SK-N-SH treated with all-trans-retinoic acid at 6 μM for 48 hours (cell line): Measurements from ENCODE around the gene CCDC183.

Experiments
- ARNTL ChIP-seq: fragments of 450-650 bp; formaldehyde crosslinking; IDR thresholded peaks from 2 replicates; pipeline ENCODE4 v1.5.0; 2020; ENCODE audit warnings: low read depth, mild to moderate bottlenecking, moderate library complexity, borderline replicate concordance
- BACH2 ChIP-seq: fragments of 250-450 bp; sonication (Bioruptor Pico); IDR thresholded peaks from 2 replicates; pipeline ENCODE4 v1.9.0; 2021; ENCODE audit warnings: mild to moderate bottlenecking, borderline replicate concordance
- CREB5 ChIP-seq: fragments of 250-450 bp; sonication (Bioruptor Pico); IDR thresholded peaks from 2 replicates; pipeline ENCODE4 v1.5.1; 2020; ENCODE audit warnings: low read depth, mild to moderate bottlenecking, moderate library complexity
- CSDC2 ChIP-seq: fragments of 250-450 bp; sonication (Bioruptor Pico); IDR thresholded peaks from 2 replicates; pipeline ENCODE4 v1.5.0; 2020; ENCODE audit warnings: mild to moderate bottlenecking, moderate library complexity
- CSRNP3 ChIP-seq: fragments of 250-450 bp; sonication (Bioruptor Pico); IDR thresholded peaks from 2 replicates; pipeline ENCODE4 v1.5.1; 2021; ENCODE audit warnings: mild to moderate bottlenecking, moderate library complexity
- ISL1 ChIP-seq: fragments of 250-450 bp; sonication (Bioruptor Pico); IDR thresholded peaks from 2 replicates; pipeline ENCODE4 v2.1.2; 2022; ENCODE audit warnings: mild to moderate bottlenecking, moderate library complexity
- PATZ1 ChIP-seq: fragments of 250-450 bp; sonication (Bioruptor Pico); IDR thresholded peaks from 2 replicates; pipeline ENCODE4 v1.8.0; 2020; ENCODE audit warnings: mild to moderate bottlenecking, moderate library complexity, borderline replicate concordance
- POU6F1 ChIP-seq: fragments of 250-450 bp; sonication (Bioruptor Pico); IDR thresholded peaks from 2 replicates; pipeline ENCODE4 v1.8.0; 2021; ENCODE audit warnings: low read depth, mild to moderate bottlenecking, moderate library complexity, borderline replicate concordance
- RARB ChIP-seq: fragments of 250-450 bp; sonication (Bioruptor Pico); IDR thresholded peaks from 2 replicates; pipeline ENCODE4 v1.8.0; 2021; ENCODE audit warnings: mild to moderate bottlenecking, moderate library complexity
- SNAI2 ChIP-seq: fragments of 250-450 bp; sonication (Bioruptor Pico); IDR thresholded peaks from 2 replicates; pipeline ENCODE4 v1.5.0; 2020; ENCODE audit warnings: mild to moderate bottlenecking, moderate library complexity
- TOX ChIP-seq: fragments of 250-450 bp; sonication (Bioruptor Pico); IDR thresholded peaks from 2 replicates; pipeline ENCODE4 v1.8.0; 2021; ENCODE audit warnings: mild to moderate bottlenecking, moderate library complexity, borderline replicate concordance
- ZFP30 ChIP-seq: fragments of 450-650 bp; formaldehyde crosslinking; IDR thresholded peaks from 2 replicates; pipeline ENCODE4 v1.5.0; 2022; ENCODE audit warnings: mild to moderate bottlenecking, moderate library complexity
- ZNF565 ChIP-seq: fragments of 450-650 bp; formaldehyde crosslinking; conservative IDR thresholded peaks from 2 replicates; pipeline ENCODE4 v1.5.0; 2020; ENCODE audit warnings: low read depth, mild to moderate bottlenecking, moderate library complexity

- TF ChIP-seq ZNF565 (CRISPR knock-in tag), result no peak
- TF ChIP-seq SNAI2, result no peak
- no peak for TF ChIP-seq CSRNP3 (CRISPR knock-in tag)
- TF ChIP-seq RARB (CRISPR knock-in tag), result no peak
- TF ChIP-seq ISL1 (CRISPR knock-in tag), result no peak
- no peak for TF ChIP-seq CREB5 (CRISPR knock-in tag)
- no peak for TF ChIP-seq TOX (CRISPR knock-in tag)
- TF ChIP-seq BACH2 (CRISPR knock-in tag), result no peak
- TF ChIP-seq ZFP30, result no peak
- no peak for TF ChIP-seq CSDC2
- TF ChIP-seq PATZ1 (CRISPR knock-in tag), result no peak
- TF ChIP-seq POU6F1 (CRISPR knock-in tag), result no peak
- no peak for TF ChIP-seq ARNTL (CRISPR knock-in tag)
Observed at GRCh38 chr9:136808075-136808805, 12.1 kb downstream of the CCDC183 start.
